Measurements from ENCODE around the gene PRELID3B.

- TF ChIP-seq CTCF (conservative IDR thresholded peaks at IDR 0.05; ENCODE audit: low read length) (no peak), EZH2phosphoT487 (IDR thresholded peaks at IDR 0.05; ENCODE audit: borderline replicate concordance) (no peak)
These were observed 9.1 kb upstream of the PRELID3B start for GRCh38 chr20:59051666-59052185.

Measured in Loucy (cell line).